Endothelial cell (in vitro differentiated cells): ENCODE results near the gene ERVMER34-1. TPM values are rescaled to one million over a fixed set of nuclear protein-coding genes. Genes with fewer than 3 reads are reported as not detected.

ENCODE experiments used
- DNase-seq: peaks from one replicate; pipeline ENCODE4 v3.0.0; 2021; ENCODE audit warnings: low spot score
- H3K27ac Mint-ChIP-seq: one replicate; pipeline ENCODE4 v1.8.0; 2021; ENCODE audit warnings: mixed read lengths, inconsistent platforms; ENCODE audit not compliant: unreplicated experiment
- H3K27me3 Mint-ChIP-seq: one replicate; pipeline ENCODE4 v1.8.0; 2021; ENCODE audit warnings: mild to moderate bottlenecking, moderate library complexity, mixed read lengths, inconsistent platforms; ENCODE audit not compliant: unreplicated experiment
- H3K36me3 Mint-ChIP-seq: one replicate; pipeline ENCODE4 v1.8.0; 2021; ENCODE audit warnings: mild to moderate bottlenecking, low read depth, mixed read lengths, inconsistent platforms; ENCODE audit not compliant: unreplicated experiment
- H3K4me1 Mint-ChIP-seq: one replicate; pipeline ENCODE4 v1.8.0; 2021; ENCODE audit warnings: mild to moderate bottlenecking, mixed read lengths, inconsistent platforms; ENCODE audit not compliant: unreplicated experiment
- H3K4me3 Mint-ChIP-seq: one replicate; pipeline ENCODE4 v1.8.0; 2021; ENCODE audit warnings: mild to moderate bottlenecking, mixed read lengths, inconsistent platforms; ENCODE audit not compliant: unreplicated experiment
- H3K9me3 Mint-ChIP-seq: one replicate; pipeline ENCODE4 v1.8.0; 2021; ENCODE audit warnings: mixed read lengths, inconsistent platforms; ENCODE audit not compliant: unreplicated experiment
- total RNA-seq: library from RNA; stranded (reverse); fragmentation: NEBNext Ultra II Directional; extraction: Animal tissue kit (Norgen Biotek cat#: 25700); gene quantifications from one replicate; pipeline ENCODE4 v1.2.1, GENCODE V29; 2021; ENCODE audit not compliant: unreplicated experiment
- TF ChIP-seq, protein P1 (sequence below): fragments of 200-600 bp; sonication (generic); IDR thresholded peaks from one replicate; pipeline ENCODE4 v1.5.0; 2021; ENCODE audit warnings: antibody characterized with exemption; ENCODE audit not compliant: unreplicated experiment

The ERVMER34-1 gene
- total RNA-seq, 1 donor from 2014 or later = 0.44 TPM

GRCh38 chr4:52789774-52790173, 38.5 kb upstream of the ERVMER34-1 start:
- no peaks in the 10 kb centered on the region for H3K27me3 Mint-ChIP-seq
- no peak overlapping the region for H3K4me3 Mint-ChIP-seq
- no peak overlapping the region for H3K27ac Mint-ChIP-seq
- H3K36me3 Mint-ChIP-seq = no peaks in the 10 kb centered on the region
- no peak for DNase-seq
- no peaks in the 10 kb centered on the region for H3K9me3 Mint-ChIP-seq
- TF ChIP-seq, protein P1, sequence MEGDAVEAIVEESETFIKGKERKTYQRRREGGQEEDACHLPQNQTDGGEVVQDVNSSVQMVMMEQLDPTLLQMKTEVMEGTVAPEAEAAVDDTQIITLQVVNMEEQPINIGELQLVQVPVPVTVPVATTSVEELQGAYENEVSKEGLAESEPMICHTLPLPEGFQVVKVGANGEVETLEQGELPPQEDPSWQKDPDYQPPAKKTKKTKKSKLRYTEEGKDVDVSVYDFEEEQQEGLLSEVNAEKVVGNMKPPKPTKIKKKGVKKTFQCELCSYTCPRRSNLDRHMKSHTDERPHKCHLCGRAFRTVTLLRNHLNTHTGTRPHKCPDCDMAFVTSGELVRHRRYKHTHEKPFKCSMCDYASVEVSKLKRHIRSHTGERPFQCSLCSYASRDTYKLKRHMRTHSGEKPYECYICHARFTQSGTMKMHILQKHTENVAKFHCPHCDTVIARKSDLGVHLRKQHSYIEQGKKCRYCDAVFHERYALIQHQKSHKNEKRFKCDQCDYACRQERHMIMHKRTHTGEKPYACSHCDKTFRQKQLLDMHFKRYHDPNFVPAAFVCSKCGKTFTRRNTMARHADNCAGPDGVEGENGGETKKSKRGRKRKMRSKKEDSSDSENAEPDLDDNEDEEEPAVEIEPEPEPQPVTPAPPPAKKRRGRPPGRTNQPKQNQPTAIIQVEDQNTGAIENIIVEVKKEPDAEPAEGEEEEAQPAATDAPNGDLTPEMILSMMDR = no peak
- no peaks in the 10 kb centered on the region for H3K4me1 Mint-ChIP-seq

GRCh38 chr4:52788806-52789205, 37.6 kb upstream of the ERVMER34-1 start:
- Mint-ChIP-seq H3K27me3 (no peaks in the 10 kb centered on the region), H3K4me3 (no peak overlapping the region), H3K9me3 (no peaks in the 10 kb centered on the region), H3K4me1 (no peaks in the 10 kb centered on the region), H3K36me3 (no peaks in the 10 kb centered on the region), H3K27ac (no peak overlapping the region)
- no peak for DNase-seq
- TF ChIP-seq, protein P1 = no peak

DNA sequence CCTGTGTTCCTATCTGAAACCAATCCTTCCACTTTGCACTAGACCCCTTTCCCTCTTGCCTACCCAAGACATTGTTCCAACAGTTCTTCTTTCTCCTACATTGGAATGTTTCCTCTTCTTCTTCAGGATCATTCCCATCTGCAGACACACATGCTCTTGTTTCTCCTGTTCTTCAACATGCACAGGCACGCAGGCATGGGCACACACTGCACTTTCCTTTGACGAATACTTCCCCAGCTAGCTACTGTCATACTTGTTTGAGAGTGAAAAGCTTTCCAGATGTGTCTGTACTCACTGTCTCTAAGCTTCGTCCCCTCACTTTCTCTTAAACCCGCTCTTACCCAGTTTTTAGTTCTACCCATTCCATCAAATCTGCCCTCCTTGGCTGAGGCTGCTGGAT, 31.8 kb upstream of the ERVMER34-1 start:
- H3K27ac Mint-ChIP-seq = no peak overlapping the region
- peaks cover 1% of the 10 kb centered on the region for H3K27me3 Mint-ChIP-seq
- no peaks in the 10 kb centered on the region for H3K4me1 Mint-ChIP-seq
- no peaks in the 10 kb centered on the region for H3K9me3 Mint-ChIP-seq
- no peaks in the 10 kb centered on the region for H3K36me3 Mint-ChIP-seq
- no peak for DNase-seq
- H3K4me3 Mint-ChIP-seq = no peak overlapping the region
- TF ChIP-seq, protein P1 = no peak

- no peak overlapping the region for H3K4me3 Mint-ChIP-seq
- H3K4me1 Mint-ChIP-seq = no peaks in the 10 kb centered on the region
- no peaks in the 10 kb centered on the region for H3K9me3 Mint-ChIP-seq
- TF ChIP-seq, protein P1 = no peak
- peaks cover 1% of the 10 kb centered on the region for H3K27me3 Mint-ChIP-seq
- no peak overlapping the region for H3K27ac Mint-ChIP-seq
- H3K36me3 Mint-ChIP-seq = no peaks in the 10 kb centered on the region
- no peak for DNase-seq
Measured at GRCh38 chr4:52780617-52781354, 29.6 kb upstream of the ERVMER34-1 start.

DNA sequence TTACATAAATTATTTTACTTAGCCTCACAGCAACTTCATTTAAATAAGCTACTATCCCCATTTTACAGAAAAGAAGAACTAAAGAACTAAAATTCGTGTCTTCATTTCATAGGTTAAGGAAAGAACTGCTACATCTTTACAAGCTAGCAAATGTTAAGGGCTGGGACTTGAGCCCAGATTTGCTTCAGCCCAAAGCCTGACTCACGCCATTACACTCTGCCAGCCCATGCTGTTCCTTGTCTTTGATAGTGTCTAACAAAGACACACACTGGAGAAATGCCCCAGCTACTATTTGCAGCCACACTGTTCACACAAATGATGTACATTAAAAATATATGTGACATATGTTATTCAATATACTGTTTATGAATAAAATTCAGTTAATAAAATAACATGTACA, 29.0 kb upstream of the ERVMER34-1 start:
- H3K36me3 Mint-ChIP-seq = no peaks in the 10 kb centered on the region
- H3K4me3 Mint-ChIP-seq = no peak overlapping the region
- H3K9me3 Mint-ChIP-seq = no peaks in the 10 kb centered on the region
- no peak overlapping the region for H3K27ac Mint-ChIP-seq
- peaks cover 1% of the 10 kb centered on the region for H3K27me3 Mint-ChIP-seq
- no peaks in the 10 kb centered on the region for H3K4me1 Mint-ChIP-seq
- TF ChIP-seq, protein P1 = no peak
- no peak for DNase-seq
